HG03442 (cell line): Measurements from ENCODE around the gene CDC42BPB.

Source experiments
- ATAC-seq: cut with Tn5 transposase; IDR thresholded peaks from one replicate; pipeline ENCODE4 v1.9.1; 2021; ENCODE audit warnings: mild to moderate bottlenecking, moderate library complexity; ENCODE audit not compliant: unreplicated experiment

CDC42BPB gene

GRCh38 chr14:103096387-103096786 lies 39.0 kb upstream of the CDC42BPB start:
- ATAC-seq, result no peak

GRCh38 chr14:103095210-103095778 lies 37.9 kb upstream of the CDC42BPB start:
- ATAC-seq, result no peak

GRCh38 chr14:103094406-103095209 lies 37.3 kb upstream of the CDC42BPB start, which contains the start of gene EXOC3L4:
Gene EXOC3L4 (plus strand): TSS chr14:103094725. CDS start chr14:103100220, 5,495 bp downstream.
- no peak for ATAC-seq

- no peak for ATAC-seq
These were observed 36.6 kb upstream of the CDC42BPB start for GRCh38 chr14:103093856-103094405.

- no peak for ATAC-seq
These were observed 34.5 kb upstream of the CDC42BPB start for GRCh38 chr14:103091883-103092222.

GRCh38 chr14:103091041-103091882 lies 33.9 kb upstream of the CDC42BPB start:
- peak; percentile 61 for ATAC-seq

- ATAC-seq, result no peak
These were observed 33.2 kb upstream of the CDC42BPB start for GRCh38 chr14:103090481-103091020.

GRCh38 chr14:103089386-103090335 lies 32.3 kb upstream of the CDC42BPB start:
- no peak for ATAC-seq

GRCh38 chr14:103088921-103089320 lies 31.6 kb upstream of the CDC42BPB start:
- ATAC-seq, result no peak

GRCh38 chr14:103087343-103087835 lies 30.0 kb upstream of the CDC42BPB start:
- no peak for ATAC-seq

GRCh38 chr14:103086771-103087342 lies 29.5 kb upstream of the CDC42BPB start:
- no peak for ATAC-seq

GRCh38 chr14:103085106-103086091 lies 28.1 kb upstream of the CDC42BPB start:
- no peak for ATAC-seq

GRCh38 chr14:103084021-103084919 lies 26.9 kb upstream of the CDC42BPB start, which contains the start of gene LBHD2:
Gene LBHD2 (plus strand): TSS chr14:103084210. CDS start chr14:103086013, 1,803 bp downstream.
- ATAC-seq, result no peak

- no peak for ATAC-seq
These were observed 24.6 kb upstream of the CDC42BPB start for GRCh38 chr14:103081951-103082350.

- no peak for ATAC-seq
These were observed 21.7 kb upstream of the CDC42BPB start for GRCh38 chr14:103078860-103079587.

- ATAC-seq, result no peak
These were observed 21.0 kb upstream of the CDC42BPB start for GRCh38 chr14:103078420-103078749.
